Liver (tissue), 3 donors: ENCODE measurements around the gene ACOT6.

ENCODE experiments used
- EGR1 ChIP-seq, 2 donors: IDR thresholded peaks; 2 replicates each; pipeline ENCODE4 v1.6.1; 2016 to 2018; ENCODE audit warnings: antibody characterized with exemption in 2 of 2, low read depth in 2 of 2
- FOXA1 ChIP-seq: IDR thresholded peaks from 2 replicates; pipeline ENCODE4 v1.6.1; 2016; ENCODE audit warnings: antibody characterized with exemption
- GABPA ChIP-seq, 2 donors: IDR thresholded peaks in 1 of 2; conservative IDR thresholded peaks in 1 of 2; 2 replicates each; pipeline ENCODE4 v1.6.1; 2016; ENCODE audit warnings: antibody characterized with exemption in 2 of 2, mild to moderate bottlenecking in 1 of 2, moderate library complexity in 1 of 2
- HNF4A ChIP-seq, 2 donors: conservative IDR thresholded peaks; 2 replicates each; pipeline ENCODE4 v1.6.1; 2016; ENCODE audit warnings: antibody characterized with exemption in 2 of 2, mild to moderate bottlenecking in 2 of 2
- JUND ChIP-seq, 2 donors: IDR thresholded peaks; 2 replicates each; pipeline ENCODE4 v1.6.1; 2016; ENCODE audit warnings: antibody characterized with exemption in 2 of 2
- MAX ChIP-seq: IDR thresholded peaks from 2 replicates; pipeline ENCODE4 v1.6.1; 2016; ENCODE audit warnings: antibody characterized with exemption
- SP1 ChIP-seq: IDR thresholded peaks from 2 replicates; pipeline ENCODE4 v1.6.1; 2018; ENCODE audit warnings: antibody characterized with exemption, mild to moderate bottlenecking
- TF ChIP-seq, protein P1 (sequence below): fragments of 150-350 bp; IDR thresholded peaks from 2 replicates; pipeline ENCODE4 v1.5.1; 2017; ENCODE audit warnings: improper control_type of control experiment, low read depth, low read length; ENCODE audit not compliant: missing input control
- TF ChIP-seq, protein P2 (sequence below): IDR thresholded peaks from 2 replicates; pipeline ENCODE4 v1.6.1; 2016; ENCODE audit warnings: antibody characterized with exemption, mild to moderate bottlenecking
- donor health status: healthy.
- donor health status: healthy.

- TF ChIP-seq, protein P1, sequence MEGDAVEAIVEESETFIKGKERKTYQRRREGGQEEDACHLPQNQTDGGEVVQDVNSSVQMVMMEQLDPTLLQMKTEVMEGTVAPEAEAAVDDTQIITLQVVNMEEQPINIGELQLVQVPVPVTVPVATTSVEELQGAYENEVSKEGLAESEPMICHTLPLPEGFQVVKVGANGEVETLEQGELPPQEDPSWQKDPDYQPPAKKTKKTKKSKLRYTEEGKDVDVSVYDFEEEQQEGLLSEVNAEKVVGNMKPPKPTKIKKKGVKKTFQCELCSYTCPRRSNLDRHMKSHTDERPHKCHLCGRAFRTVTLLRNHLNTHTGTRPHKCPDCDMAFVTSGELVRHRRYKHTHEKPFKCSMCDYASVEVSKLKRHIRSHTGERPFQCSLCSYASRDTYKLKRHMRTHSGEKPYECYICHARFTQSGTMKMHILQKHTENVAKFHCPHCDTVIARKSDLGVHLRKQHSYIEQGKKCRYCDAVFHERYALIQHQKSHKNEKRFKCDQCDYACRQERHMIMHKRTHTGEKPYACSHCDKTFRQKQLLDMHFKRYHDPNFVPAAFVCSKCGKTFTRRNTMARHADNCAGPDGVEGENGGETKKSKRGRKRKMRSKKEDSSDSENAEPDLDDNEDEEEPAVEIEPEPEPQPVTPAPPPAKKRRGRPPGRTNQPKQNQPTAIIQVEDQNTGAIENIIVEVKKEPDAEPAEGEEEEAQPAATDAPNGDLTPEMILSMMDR, result no peak
- TF ChIP-seq, protein P2, sequence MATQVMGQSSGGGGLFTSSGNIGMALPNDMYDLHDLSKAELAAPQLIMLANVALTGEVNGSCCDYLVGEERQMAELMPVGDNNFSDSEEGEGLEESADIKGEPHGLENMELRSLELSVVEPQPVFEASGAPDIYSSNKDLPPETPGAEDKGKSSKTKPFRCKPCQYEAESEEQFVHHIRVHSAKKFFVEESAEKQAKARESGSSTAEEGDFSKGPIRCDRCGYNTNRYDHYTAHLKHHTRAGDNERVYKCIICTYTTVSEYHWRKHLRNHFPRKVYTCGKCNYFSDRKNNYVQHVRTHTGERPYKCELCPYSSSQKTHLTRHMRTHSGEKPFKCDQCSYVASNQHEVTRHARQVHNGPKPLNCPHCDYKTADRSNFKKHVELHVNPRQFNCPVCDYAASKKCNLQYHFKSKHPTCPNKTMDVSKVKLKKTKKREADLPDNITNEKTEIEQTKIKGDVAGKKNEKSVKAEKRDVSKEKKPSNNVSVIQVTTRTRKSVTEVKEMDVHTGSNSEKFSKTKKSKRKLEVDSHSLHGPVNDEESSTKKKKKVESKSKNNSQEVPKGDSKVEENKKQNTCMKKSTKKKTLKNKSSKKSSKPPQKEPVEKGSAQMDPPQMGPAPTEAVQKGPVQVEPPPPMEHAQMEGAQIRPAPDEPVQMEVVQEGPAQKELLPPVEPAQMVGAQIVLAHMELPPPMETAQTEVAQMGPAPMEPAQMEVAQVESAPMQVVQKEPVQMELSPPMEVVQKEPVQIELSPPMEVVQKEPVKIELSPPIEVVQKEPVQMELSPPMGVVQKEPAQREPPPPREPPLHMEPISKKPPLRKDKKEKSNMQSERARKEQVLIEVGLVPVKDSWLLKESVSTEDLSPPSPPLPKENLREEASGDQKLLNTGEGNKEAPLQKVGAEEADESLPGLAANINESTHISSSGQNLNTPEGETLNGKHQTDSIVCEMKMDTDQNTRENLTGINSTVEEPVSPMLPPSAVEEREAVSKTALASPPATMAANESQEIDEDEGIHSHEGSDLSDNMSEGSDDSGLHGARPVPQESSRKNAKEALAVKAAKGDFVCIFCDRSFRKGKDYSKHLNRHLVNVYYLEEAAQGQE, result no peak
- no peak for TF ChIP-seq FOXA1
- no peak for TF ChIP-seq JUND (IDR thresholded peaks at IDR 0.05)
- peak; percentile 57 for TF ChIP-seq SP1
- TF ChIP-seq GABPA (IDR thresholded peaks at IDR 0.05 in 1 of 2, conservative IDR thresholded peaks at IDR 0.05 in 1 of 2), result no peak
- no peak for TF ChIP-seq MAX
- TF ChIP-seq EGR1 (IDR thresholded peaks at IDR 0.05; ENCODE audit: low read depth in 2 of 2), result no peak
- TF ChIP-seq HNF4A (conservative IDR thresholded peaks at IDR 0.05), result no peak
Observed at GRCh38 chr14:73567358-73567757, 45.0 kb upstream of the ACOT6 start.
